ENCODE results near the gene MISP. TPM values are rescaled to one million over a fixed set of nuclear protein-coding genes. Genes with fewer than 3 reads are reported as not detected.

MISP gene
- total and polyA plus RNA-seq, 9 of the 15 experiments (the other 6 are each of a cell fraction or from before 2014, with no cell fraction given) = 0.04 to 0.29 (median 0.05) TPM; not detected in 5

DNA sequence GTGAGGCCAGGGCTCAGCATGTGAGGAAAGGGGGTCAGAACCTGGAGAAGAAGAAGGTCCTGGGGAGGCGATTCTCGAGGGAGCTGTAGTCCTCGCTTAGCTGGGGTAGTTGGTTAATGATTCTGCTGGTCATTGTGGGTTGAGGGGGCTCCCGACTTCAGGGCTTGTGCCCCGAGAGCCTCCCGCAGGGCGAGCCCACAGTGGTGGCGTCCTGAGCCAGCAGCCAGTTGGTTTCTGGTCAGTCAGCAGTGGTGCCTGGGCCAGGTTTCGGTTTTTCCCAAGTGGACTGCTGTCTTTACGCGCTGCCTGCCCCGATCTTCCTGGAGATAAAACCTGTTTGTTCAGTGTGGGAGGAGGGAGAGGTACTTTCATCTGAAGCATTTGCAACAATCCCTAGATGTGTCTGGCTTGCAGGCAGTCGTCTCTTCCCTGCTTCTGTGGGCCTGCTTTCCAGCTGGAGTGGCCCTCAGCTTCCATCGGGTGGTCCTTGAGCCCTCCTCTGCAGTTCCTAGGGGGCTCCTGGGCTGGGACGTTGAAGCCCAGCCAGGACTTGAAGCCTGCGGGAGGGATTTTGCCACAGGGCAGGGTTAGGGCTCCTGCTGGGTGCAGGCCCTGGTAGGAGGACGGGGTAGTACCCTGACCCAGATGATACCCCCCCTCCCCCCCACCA, 49.6 kb downstream of the MISP start (continued):
- TF ChIP-seq, protein P1, sequence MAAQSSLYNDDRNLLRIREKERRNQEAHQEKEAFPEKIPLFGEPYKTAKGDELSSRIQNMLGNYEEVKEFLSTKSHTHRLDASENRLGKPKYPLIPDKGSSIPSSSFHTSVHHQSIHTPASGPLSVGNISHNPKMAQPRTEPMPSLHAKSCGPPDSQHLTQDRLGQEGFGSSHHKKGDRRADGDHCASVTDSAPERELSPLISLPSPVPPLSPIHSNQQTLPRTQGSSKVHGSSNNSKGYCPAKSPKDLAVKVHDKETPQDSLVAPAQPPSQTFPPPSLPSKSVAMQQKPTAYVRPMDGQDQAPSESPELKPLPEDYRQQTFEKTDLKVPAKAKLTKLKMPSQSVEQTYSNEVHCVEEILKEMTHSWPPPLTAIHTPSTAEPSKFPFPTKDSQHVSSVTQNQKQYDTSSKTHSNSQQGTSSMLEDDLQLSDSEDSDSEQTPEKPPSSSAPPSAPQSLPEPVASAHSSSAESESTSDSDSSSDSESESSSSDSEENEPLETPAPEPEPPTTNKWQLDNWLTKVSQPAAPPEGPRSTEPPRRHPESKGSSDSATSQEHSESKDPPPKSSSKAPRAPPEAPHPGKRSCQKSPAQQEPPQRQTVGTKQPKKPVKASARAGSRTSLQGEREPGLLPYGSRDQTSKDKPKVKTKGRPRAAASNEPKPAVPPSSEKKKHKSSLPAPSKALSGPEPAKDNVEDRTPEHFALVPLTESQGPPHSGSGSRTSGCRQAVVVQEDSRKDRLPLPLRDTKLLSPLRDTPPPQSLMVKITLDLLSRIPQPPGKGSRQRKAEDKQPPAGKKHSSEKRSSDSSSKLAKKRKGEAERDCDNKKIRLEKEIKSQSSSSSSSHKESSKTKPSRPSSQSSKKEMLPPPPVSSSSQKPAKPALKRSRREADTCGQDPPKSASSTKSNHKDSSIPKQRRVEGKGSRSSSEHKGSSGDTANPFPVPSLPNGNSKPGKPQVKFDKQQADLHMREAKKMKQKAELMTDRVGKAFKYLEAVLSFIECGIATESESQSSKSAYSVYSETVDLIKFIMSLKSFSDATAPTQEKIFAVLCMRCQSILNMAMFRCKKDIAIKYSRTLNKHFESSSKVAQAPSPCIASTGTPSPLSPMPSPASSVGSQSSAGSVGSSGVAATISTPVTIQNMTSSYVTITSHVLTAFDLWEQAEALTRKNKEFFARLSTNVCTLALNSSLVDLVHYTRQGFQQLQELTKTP (IDR thresholded peaks at IDR 0.05; ENCODE audit: low read depth in 1 of 2, partially characterized antibody in 2 of 2) = no peak
- TF ChIP-seq ATF1 (CRISPR knock-in tag; IDR thresholded peaks at IDR 0.05) (no peak), ATF1 (tag; IDR thresholded peaks at IDR 0.05) (no peak), HDAC6 (IDR thresholded peaks at IDR 0.05; ENCODE audit: low read depth, low read length) (no peak), CBFA2T2 (conservative IDR thresholded peaks at IDR 0.05) (no peak), POLR2G (IDR thresholded peaks at IDR 0.05; ENCODE audit: low read depth, low read length) (peak; percentile 65), ZNF778 (CRISPR knock-in tag; IDR thresholded peaks at IDR 0.05) (no peak), ZFPM2 (CRISPR knock-in tag; IDR thresholded peaks at IDR 0.05) (no peak), ZNF263 (CRISPR knock-in tag; IDR thresholded peaks at IDR 0.05; ENCODE audit: borderline replicate concordance) (peak; percentile 43; the same call in 1 of the 2 replicates), CEBPG (CRISPR knock-in tag; IDR thresholded peaks at IDR 0.05) (no peak), CEBPG (tag; conservative IDR thresholded peaks at IDR 0.05 in 1 of 2, IDR thresholded peaks at IDR 0.05 in 1 of 2) (no peak), SMARCA5 (IDR thresholded peaks at IDR 0.05) (no peak)
- TF ChIP-seq, protein P2, sequence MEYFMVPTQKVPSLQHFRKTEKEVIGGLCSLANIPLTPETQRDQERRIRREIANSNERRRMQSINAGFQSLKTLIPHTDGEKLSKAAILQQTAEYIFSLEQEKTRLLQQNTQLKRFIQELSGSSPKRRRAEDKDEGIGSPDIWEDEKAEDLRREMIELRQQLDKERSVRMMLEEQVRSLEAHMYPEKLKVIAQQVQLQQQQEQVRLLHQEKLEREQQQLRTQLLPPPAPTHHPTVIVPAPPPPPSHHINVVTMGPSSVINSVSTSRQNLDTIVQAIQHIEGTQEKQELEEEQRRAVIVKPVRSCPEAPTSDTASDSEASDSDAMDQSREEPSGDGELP (CRISPR knock-in tag; IDR thresholded peaks at IDR 0.05; ENCODE audit: borderline replicate concordance) = peak; percentile 46; the same call in 1 of the 2 replicates
- TF ChIP-seq, protein P3, sequence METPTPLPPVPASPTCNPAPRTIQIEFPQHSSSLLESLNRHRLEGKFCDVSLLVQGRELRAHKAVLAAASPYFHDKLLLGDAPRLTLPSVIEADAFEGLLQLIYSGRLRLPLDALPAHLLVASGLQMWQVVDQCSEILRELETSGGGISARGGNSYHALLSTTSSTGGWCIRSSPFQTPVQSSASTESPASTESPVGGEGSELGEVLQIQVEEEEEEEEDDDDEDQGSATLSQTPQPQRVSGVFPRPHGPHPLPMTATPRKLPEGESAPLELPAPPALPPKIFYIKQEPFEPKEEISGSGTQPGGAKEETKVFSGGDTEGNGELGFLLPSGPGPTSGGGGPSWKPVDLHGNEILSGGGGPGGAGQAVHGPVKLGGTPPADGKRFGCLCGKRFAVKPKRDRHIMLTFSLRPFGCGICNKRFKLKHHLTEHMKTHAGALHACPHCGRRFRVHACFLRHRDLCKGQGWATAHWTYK (CRISPR knock-in tag; IDR thresholded peaks at IDR 0.05) = no peak
